RCC 7860 (cell line): ENCODE measurements around the gene DIP2C.
"Not testable (repeated sequence)": the region's sequence is repeated elsewhere in the genome, so short reads cannot be mapped to it uniquely, and the experiment has no call there.

Experiments used
- DNase-seq: peaks from one replicate; pipeline ENCODE4 v3.0.0-alpha.2; 2015; ENCODE audit warnings: low spot score
- FAIRE-seq: peaks from 2 replicates; lab custom pipeline; 2012; peaks lifted over from hg19 to GRCh38; lab: Jason Lieb, UNC

DIP2C gene

DNA sequence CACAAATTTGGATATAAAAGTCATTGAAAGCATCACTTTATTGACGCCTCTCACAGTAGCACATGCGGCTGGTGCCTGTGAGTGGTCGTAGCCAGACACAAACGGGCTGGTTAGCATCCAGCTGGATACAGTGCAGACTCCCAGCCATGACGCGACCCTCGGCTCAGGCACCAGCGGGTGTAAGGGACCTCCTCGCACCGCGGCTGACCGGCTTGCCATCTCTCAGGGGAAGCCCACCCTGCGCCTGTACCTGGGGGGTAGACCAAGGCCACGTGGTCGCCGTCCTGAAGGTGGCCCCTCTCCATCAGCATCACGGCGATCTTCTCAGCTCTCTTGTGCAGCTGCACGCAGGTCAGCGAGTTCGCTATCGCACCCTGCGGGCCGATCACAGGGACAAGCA, 340.4 kb downstream of the DIP2C start:
- FAIRE-seq: no peak

DNA sequence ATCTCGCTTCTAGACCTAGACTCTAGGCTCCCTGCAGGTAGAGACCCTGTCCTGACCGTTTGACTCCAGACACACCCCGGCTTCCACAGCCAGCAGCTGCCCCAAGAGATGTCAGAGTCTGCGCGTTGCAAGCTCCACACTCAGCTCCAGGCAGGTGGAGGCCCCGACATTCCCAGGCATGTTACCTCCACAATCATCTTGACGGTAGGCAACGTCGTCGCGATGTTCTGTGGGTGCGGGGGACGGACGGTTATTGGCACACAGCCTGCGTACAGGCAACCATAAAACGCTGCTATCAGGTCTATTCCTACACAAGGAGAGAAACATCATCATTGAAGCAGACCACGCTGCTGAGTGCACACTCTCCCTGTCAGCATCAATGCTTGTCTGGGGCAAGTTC, 341.0 kb downstream of the DIP2C start:
- DNase-seq (no peak), FAIRE-seq (no peak)

More for the DNA sequence above, 340.4 kb downstream of the DIP2C start:
- no peak for DNase-seq

DNA sequence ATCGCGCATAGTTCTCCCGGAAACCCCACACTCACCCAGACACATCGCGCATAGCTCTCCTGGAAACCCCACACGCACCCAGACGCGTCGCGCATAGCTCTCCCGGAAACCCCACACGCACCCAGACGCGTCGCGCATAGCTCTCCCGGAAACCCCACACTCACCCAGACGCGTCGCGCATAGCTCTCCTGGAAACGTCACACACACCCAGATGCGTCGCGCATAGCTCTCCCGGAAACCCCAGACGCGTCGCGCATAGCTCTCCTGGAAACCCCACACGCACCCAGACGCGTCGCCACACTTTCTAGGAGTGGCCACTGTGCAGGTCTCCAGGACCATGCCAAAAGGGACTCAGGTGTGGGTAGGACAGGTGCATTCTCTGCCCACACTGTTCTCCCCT, 341.7 kb downstream of the DIP2C start:
- FAIRE-seq, DNase-seq: not testable (repeated sequence)

DNA sequence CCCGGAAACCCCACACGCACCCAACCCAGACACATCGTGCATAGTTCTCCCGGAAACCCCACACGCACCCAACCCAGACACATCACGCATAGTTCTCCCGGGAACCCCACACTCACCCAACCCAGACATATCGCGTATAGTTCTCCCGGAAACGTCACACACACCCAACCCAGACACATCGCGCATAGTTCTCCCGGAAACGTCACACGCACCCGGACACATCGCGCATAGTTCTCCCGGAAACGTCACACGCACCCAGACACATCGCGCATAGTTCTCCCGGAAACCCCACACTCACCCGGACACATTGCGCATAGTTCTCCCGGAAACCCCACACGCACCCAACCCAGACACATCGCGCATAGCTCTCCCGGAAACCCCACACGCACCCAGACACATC, 342.3 kb downstream of the DIP2C start:
- FAIRE-seq, DNase-seq: not testable (repeated sequence)

DNA sequence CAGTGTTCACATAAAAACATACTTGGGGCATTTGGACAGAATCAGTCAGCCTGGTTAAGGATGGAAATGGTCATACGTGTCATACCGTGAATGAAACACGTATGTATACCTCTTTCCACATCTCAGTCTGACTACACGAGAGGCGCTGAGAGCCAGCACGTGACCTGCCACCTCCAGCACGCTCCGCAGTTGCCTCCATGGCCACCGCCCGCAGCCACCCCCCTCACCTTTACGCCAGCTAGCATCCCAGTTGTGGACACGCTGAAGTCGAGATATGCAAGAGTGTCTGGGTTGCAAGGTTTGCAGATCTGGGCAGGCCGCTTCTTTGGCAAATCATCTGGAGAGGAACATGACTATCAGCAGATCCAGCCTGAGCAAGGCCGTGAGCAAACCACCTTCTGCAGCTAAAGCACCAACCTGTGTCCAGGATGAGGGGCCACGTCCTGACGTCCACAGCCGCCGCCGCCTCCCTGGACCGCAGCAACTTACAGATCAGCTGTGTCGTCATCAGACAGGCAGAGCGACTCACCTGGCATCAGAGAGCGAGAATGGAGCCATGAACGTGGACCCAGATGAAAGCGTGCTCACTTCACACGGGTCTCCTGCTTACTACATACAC, 344.8 kb downstream of the DIP2C start:
- no peak for FAIRE-seq

DNA sequence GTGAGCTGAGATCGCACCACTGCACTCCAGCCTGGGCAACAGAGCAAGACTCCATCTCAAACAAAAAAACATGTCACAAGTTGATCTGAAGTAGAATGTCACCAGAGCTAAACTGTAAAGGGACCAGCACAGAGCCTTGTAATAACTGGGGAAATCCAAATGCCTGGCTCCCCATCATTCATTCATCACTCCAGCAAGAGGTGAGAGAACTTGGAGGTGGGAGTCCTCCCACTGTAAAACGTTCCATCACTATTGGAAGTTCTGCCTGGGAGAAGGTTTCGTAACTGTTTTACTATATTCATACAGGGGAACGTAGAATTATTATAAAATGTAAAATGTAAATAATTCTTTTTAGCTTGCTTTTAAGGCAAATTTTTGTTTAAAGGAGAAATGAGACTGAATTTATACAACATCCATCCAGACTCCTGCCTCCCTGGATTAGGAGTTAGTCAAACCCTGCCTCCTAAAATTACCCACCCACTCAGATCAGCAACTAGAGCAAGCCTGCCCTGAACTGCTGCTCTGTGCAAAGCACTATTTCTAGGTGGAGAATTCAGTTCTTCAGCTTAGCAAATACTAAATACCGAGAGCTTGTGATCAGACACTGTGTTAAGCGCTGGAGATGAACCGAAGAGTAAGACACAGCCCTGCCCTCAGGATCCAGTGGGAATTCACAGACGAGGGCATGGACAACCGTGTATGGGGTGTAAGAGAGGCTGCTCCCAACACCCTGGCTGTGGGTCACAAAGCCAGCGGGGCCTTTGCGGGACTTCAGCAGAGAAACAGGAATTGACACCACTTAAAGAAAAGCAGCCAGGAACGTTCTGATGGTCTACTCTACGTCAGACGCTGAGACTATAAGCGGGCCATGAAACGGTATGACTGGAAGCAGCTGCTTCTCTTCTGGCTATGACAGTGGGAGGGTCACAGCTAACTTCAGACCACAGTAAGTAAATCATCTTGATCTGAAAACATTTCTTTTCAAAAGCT, 345.9 kb downstream of the DIP2C start:
- FAIRE-seq: no peak
- no peak for DNase-seq

More for the DNA sequence above, 344.8 kb downstream of the DIP2C start:
- no peak for DNase-seq

DNA sequence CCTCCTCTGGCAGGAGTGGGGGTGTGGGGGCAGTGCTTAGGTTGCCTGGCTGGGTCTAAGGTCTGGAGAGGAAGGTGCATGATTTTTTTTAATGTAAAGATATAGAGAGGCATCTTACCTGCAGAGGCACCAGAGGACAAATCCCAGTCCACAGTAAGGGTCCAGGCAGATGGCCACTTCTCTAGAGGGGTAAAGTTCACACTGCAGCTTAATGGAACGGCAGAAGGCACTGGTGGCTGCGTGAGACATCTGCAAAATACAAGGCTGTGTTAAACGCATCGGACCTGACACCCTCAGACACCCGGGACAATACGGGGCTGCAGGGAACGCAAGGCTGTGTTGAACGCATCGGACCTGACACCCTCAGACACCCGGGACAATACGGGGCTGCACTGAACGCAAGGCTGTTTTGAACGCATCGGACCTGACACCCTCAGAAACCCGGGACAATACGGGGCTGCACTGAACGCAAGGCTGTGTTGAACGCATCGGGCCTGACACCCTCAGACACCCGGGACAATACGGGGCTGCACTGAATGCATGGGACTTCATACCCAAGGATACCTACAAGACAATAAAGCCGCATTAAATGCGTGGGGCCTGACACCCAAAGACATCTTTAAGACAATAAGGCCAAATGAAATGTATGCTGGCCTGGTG, 348.3 kb downstream of the DIP2C start:
- no peak for FAIRE-seq
- no peak for DNase-seq

DNA sequence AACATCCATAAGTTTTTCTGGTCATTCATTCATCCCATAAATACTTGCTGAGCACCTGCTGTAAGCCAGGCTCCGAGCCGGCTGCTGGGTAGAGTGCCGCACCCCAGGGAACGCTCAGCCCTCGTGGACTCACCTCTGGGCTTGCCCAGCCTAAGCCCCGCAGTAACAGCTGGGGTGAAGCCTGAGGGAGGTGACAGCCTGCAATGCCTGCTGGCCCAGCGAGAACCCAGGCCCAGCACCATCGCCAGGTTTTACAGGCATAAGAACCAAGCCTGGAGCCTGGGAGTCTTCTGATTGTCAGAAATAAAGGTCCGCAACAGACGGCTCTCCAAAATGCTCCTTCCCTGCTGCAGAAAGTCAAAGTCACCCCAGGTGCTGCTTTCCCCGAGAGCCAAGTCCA, 348.8 kb downstream of the DIP2C start:
- FAIRE-seq (no peak), DNase-seq (no peak)

DNA sequence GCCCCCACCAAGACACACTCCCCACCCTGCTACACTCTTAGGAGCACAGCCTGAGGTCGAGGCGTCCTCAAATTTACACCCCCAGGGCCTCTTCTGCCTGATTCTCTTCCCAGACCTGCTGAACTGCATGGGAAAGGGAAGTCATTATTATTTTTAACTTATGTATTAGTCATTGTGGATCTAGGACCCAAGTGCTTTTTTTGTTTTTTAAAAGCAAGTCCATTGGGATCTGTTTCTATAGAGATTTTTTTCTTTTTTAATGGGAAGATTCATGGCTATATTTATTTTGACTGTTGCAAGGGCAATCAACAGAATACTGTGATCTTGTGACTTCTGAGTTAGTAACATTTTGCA, 350.5 kb downstream of the DIP2C start:
- FAIRE-seq (no peak), DNase-seq (no peak)

DNA sequence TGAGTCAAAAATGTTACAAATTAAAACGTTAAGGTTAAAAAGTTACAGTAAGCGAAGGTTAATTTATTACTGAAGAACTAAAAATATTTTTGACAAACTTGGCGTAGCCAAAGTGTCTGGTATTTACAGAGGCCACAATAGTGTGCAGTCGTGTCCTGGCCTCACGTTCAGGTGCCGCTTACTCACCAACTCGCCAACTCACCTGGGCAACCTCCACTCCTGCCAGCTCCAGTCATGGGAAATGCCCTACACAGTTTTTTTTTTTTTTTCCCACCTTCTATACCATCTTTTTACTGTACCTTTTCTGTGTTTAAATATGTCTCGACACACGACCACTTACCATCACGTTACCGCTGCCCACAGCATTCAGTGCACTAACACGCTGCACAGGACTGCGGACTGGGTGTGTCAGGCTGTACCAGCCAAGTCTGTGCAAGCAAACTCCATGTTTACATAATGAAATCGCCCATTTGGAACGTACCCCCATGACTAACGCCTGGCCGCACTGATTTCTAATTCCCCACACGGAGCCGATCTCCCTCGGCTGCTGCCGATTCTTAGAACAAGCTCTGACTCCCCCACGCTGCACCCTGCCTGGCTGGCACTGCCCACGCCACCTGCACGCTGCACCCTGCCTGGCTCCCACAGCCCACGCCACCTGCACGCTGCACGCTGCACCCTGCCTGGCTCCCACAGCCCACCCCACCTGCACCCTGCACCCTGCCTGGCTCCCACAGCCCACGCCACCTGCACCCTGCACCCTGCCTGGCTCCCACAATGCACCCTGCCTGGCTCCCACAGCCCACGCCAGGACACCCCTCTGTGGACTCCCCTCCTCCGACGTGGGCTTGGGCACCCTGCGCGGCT, 351.1 kb downstream of the DIP2C start:
- peak; percentile 87 for FAIRE-seq
- DNase-seq: peak; percentile 85

DNA sequence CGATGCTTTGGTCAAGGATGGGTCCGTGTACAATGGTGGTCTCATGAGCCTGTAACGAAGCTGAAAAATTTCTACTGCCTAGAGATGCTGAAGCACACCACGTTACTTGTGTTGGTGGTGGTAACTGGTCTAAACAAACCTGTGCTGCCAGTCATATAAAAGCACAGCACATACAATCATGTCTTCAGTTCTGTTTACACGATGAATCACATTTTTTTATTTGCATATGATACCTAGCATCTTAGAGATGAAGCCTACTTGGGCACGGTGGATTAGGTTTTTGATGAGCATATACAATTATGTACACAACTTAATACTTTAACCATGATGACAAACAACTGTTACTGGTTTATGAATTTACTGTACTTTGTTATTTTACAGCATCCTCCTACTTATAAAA, 353.2 kb downstream of the DIP2C start:
- FAIRE-seq (no peak), DNase-seq (no peak)

DNA sequence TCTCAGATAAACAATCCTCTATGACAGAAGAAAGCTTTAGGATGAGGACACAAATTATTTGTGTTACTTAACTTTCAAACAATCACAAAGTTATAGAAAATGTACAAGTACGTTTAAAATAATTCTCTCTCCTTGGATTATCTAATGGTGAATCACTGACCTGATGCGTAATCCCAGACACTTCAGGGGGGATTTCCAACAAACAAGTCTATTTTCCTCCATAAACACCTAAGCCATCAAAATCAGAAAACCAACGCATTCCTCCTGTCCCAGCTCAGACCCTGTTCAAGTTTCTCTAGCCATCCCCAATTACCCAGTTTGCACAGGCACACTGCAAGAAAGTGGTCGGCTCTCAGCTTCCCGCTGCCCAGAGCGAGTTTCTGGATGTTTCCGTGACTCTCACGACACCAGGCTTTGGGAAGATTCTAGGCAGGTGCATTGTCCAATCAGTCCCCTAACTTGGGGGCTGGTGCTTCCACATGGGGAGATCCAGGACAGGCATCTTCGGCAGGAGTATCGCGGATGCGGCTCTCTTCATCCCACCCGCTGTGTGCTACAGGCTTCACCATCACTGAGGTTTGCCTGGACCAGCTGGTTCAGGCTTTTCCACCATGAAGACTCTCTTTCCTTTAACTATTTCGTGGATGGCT, 354.2 kb downstream of the DIP2C start:
- DNase-seq: no peak
- FAIRE-seq: no peak

DNA sequence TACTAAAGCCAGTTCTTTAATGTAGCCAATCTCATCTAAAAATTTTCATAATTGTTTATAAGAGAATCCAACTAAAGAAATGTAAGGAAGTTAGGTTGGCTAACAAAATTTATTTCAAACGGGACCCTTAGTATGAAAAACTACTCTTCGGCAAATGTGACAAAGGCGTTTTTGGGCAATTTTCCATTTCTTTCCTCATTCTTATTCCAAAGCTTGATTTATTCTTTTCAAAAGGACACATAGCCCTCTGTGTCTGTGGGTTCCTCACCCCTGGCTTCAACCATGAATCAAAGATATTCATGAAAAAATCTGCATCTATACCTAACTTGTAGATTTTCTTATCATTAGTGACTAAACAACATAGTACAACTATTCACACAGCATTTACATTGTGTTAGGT, 358.3 kb downstream of the DIP2C start:
- no peak for FAIRE-seq

DNA sequence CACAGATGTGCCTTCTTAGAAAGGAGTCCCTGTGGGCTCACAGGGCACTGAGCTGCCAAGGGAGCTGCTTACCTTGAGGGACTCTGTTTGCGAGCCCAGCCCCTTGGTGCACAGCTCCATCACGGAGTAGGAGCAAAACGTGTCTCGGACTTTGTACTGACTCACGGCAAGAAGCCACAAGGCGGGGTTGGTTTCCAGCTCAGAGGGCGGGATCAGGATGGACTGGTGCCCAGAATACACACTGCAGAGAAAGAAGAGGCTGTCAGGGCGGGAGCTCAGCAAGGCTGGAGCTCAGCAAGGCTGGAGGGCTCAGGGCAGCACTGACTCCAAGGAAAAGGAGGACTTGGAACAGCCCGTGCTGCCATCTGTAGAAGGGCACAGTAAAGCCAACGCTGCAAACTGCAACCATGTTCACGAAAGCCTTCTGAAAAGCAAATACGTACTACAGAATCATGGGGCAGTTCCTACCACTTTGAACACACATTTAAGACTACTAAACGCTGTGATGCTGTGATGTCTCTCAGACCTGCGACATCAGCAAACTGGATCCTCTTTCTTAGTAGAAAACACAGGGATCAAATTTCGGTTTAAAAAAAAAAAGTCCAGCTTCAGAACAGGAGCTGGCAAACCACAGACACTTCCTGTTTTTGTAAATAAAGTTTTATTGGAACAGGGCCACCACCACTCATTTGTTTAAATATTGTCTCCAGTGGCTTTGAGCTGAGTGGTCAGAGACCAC, 359.9 kb downstream of the DIP2C start:
- FAIRE-seq (peak; percentile 86), DNase-seq (peak; percentile 90)

More for the DNA sequence above, 358.3 kb downstream of the DIP2C start:
- DNase-seq: no peak

DNA sequence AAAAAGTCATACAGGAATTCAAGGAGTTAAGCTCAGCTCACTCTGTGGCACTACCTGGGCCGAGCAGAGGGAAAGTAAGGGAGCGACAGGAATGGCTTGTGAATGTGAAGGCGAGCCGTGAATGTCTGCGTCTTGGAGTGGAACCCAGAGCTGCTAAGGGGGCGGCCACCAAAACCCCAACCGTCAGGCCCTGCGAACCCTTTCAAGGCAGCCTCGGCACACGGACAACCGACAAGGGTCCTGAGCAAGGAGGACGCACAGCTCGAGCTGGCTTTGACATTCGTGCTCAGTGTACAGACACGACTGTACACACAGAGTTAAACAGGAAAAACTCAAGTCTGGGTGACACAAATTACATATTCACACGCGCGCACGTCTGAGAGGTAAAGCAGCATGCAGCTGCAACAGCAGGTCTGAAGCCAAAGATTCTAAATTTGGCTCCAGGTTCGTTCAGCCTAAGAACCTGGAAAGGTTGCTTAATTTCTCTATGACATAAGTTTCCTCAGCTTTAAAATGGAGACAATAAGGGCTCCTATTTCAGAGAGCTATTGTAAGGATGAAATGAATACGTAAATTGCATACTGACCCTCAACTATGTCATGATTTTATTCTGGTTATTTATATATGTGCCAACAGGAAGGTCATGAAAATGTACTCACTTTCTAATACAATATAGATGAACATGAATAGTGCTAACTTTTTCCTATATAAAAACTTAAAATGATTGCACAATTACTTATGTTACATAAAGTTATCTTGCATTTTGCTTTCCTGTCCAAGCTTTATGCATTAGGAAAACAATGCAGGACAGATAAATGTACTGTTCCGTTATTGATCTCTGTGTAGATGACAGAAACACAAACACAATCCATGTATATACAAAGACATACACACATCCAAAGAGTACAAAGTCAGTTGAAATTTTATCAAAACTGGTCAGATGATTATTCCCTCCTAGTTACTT, 361.3 kb downstream of the DIP2C start:
- no peak for DNase-seq
- FAIRE-seq: no peak

DNA sequence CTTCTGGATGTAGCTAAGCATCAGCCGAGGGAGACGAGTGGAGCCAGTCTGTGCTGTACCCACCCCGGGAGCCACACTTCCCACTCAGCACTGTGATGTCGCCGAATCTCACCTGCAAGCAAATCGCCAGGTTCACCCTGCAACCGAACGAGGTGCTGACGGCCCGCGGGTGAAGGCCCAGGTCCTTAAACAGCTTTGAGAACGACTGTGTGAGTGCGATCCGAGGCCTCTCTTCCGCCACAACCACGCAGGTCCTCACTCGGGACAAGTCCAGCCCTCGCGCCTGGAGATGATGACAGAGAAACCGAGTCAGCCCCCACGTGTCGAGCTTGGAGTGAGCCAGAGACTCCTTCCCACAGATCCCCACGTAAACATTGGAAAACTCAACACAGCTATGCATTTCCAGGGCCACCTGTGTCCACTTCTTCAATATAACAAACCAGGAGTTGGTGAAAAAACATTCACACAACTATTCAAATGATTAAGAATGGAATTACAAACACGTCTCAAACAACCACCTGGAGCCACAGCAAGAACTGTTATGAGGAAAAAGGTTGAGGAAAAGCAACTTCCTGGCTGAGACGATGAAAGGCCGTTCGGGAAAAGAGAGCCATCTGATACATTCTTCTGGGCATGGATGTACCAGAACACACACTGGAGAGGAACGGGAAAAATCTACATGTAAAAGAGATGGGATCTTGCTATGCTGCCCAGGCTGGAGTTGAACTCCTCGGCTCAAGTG, 362.4 kb downstream of the DIP2C start:
- FAIRE-seq: no peak
- DNase-seq: no peak

DNA sequence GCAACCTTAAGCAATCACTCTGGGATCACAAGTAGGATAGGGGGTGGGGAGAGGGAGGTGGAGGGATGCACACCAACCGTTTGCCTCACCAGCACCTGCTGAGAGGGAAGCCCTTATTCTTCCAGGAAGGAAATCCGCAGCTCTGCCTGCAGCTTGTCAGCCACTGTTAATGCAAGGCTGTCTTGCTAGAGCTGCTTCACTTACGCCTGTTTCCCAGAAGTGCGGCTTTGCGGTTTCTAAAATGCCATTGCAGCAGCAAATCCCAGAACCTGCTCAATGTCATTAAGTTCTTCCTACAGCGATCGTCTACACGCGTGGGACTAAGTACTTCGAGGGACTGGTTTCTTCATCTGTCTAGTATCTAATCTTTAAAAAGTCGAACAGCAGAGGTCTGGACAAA, 363.1 kb downstream of the DIP2C start:
- DNase-seq: no peak
- no peak for FAIRE-seq

DNA sequence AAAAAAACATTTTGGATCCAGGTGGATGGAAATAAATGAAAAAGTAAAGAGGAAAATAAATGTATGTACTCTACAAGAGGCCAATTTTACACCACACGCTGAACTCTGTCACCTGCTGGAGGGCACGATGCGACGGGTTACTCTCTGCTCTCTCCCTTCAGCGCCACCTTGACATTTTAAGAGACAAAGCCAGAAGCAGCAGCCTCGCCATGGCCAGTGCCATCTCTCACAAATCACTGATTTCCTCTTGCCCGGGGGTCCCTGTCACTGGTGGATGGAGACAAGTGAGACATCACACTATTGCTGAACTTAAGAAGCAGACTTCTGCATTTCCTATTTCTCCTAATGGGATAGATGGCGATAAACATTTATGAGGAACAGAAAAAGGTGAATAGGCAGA, 364.2 kb downstream of the DIP2C start:
- no peak for DNase-seq
- FAIRE-seq: no peak
